ENCODE data around the gene CDCA8. TPM values are rescaled to one million over a fixed set of nuclear protein-coding genes. Genes with fewer than 3 reads are reported as not detected.
"Not testable (repeated sequence)": the region's sequence is repeated elsewhere in the genome, so short reads cannot be mapped to it uniquely, and the experiment has no call there.

Gene CDCA8
- total RNA-seq, 1 experiment from 2014 or later: 51.7 TPM

GRCh38 chr1:37685722-37686121, 6.6 kb upstream of the CDCA8 start:
- Histone ChIP-seq H3K79me2 (ENCODE audit: insufficient read depth, low read length) (peaks cover 31% of the 10 kb centered on the region), H3K36me3 (ENCODE audit: control insufficient read depth in 1 of 2, insufficient read depth in 2 of 2, low read length in 2 of 2) (peaks cover 26 to 34% of the 10 kb centered on the region in 2 experiments), H4K20me1 (ENCODE audit: insufficient read depth) (no peaks in the 10 kb centered on the region), H3K4me2 (ENCODE audit: low read length) (no peak overlapping the region), H3K4me1 (ENCODE audit: control insufficient read depth in 1 of 2, insufficient read depth in 2 of 2, low read length in 2 of 2) (peaks cover 6 to 12% of the 10 kb centered on the region in 2 experiments; a peak in 3 of 4 replicates), H3K9me2 (ENCODE audit: insufficient read depth) (no peaks in the 10 kb centered on the region), H3K27ac (ENCODE audit: low read depth, low read length) (no peak overlapping the region), H2AFZ (ENCODE audit: low read depth, low read length, poor library complexity, severe bottlenecking) (no peak overlapping the region), H3K4me3 (replicated peaks in 1 of 2; ENCODE audit: low read depth in 1 of 2, low read length in 2 of 2) (no peak overlapping the region), H3K9ac (ENCODE audit: low read length) (no peak overlapping the region), H3K9me3 (ENCODE audit: control insufficient read depth in 1 of 2, insufficient read depth in 1 of 2, low read depth in 1 of 2, low read length in 2 of 2) (no peaks in the 10 kb centered on the region), H3K27me3 (ENCODE audit: insufficient read depth, low read length) (no peaks in the 10 kb centered on the region)
- ChIA-PET POLR2A (no interaction called here), RAD21 (ENCODE audit: low non-redundant PET in 1 of 2, low total read pairs in 2 of 2, uncharacterized antibody in 2 of 2, unreplicated experiment in 2 of 2) (no interaction called here), CTCF (interaction anchor here (0.7 to 1.7 kb wide), 2 partner anchors 83 to 123 kb away, joined by 3 to 5 read pairs; no protein-coding TSS in a partner anchor)
- intact Hi-C loops (cut with micrococcal nuclease): loop anchor here (10.0 kb wide), 1 partner anchor 1111 kb away; no protein-coding TSS in a partner anchor
- BruUV-seq (replicated peaks): no TSS peak
- ATAC-seq (no peak), DNase-seq (ENCODE audit: low read depth, low spot score) (no peak)
- TF ChIP-seq CEBPB (IDR thresholded peaks at IDR 0.05; ENCODE audit: low read depth): no peak
- no peak for TF ChIP-seq ELF1 (IDR thresholded peaks at IDR 0.05; ENCODE audit: borderline replicate concordance, low read depth)
- no peak for TF ChIP-seq RAD21 (IDR thresholded peaks at IDR 0.05; ENCODE audit: low read depth)

GRCh38 chr1:37687764-37688163, 4.6 kb upstream of the CDCA8 start:
- ATAC-seq; POLR2A ChIA-PET; DNase-seq (ENCODE audit: low read depth, low spot score); BruUV-seq (replicated peaks); H4K20me1 ChIP-seq (ENCODE audit: insufficient read depth); H3K9me2 ChIP-seq (ENCODE audit: insufficient read depth); H3K4me3 ChIP-seq (replicated peaks in 1 of 2; ENCODE audit: low read depth in 1 of 2, low read length in 2 of 2); H3K4me2 ChIP-seq (ENCODE audit: low read length); H3K27me3 ChIP-seq (ENCODE audit: insufficient read depth, low read length); H2AFZ ChIP-seq (ENCODE audit: low read depth, low read length, poor library complexity, severe bottlenecking); CTCF ChIA-PET; H3K9me3 ChIP-seq (ENCODE audit: control insufficient read depth in 1 of 2, insufficient read depth in 1 of 2, low read depth in 1 of 2, low read length in 2 of 2); H3K27ac ChIP-seq (ENCODE audit: low read depth, low read length); RAD21 ChIA-PET (ENCODE audit: low non-redundant PET in 1 of 2, low total read pairs in 2 of 2, uncharacterized antibody in 2 of 2, unreplicated experiment in 2 of 2); H3K9ac ChIP-seq (ENCODE audit: low read length): not testable (repeated sequence)
- Histone ChIP-seq H3K4me1 (ENCODE audit: control insufficient read depth in 1 of 2, insufficient read depth in 2 of 2, low read length in 2 of 2) (peaks cover 11 to 19% of the 10 kb centered on the region in 2 experiments), H3K36me3 (ENCODE audit: control insufficient read depth in 1 of 2, insufficient read depth in 2 of 2, low read length in 2 of 2) (peaks cover 23 to 32% of the 10 kb centered on the region in 2 experiments), H3K79me2 (ENCODE audit: insufficient read depth, low read length) (peaks cover 42% of the 10 kb centered on the region)
- intact Hi-C loops (cut with micrococcal nuclease): loop anchor here (10.0 kb wide), 1 partner anchor 1113 kb away; no protein-coding TSS in a partner anchor
